SK-N-MC (cell line): ENCODE measurements around the gene ZNF462.

Experiments
- DNase-seq: peaks from one replicate; pipeline ENCODE4 v3.0.0-alpha.2; 2011; ENCODE audit warnings: low read depth, low spot score
- H3K27ac ChIP-seq: fragments of 200-600 bp; sonication (generic); 2 replicates; pipeline ENCODE4 v1.5.1; 2016; ENCODE audit warnings: mixed run types
- H3K36me3 ChIP-seq: fragments of 200-600 bp; sonication (generic); 2 replicates; pipeline ENCODE4 v1.6.1; 2017; ENCODE audit warnings: antibody characterized with exemption, low read length, mixed read lengths; ENCODE audit not compliant: insufficient read depth
- H3K4me3 ChIP-seq: fragments of 200-600 bp; sonication (generic); 2 replicates; pipeline ENCODE4 v1.5.1; 2016
- H3K9ac ChIP-seq: fragments of 200-600 bp; sonication (generic); 2 replicates; pipeline ENCODE4 v1.8.0; 2017; ENCODE audit warnings: mixed run types, mixed read lengths; ENCODE audit not compliant: insufficient read length
- H3K9me3 ChIP-seq: fragments of 200-600 bp; sonication (generic); 2 replicates; pipeline ENCODE4 v1.6.1; 2017; ENCODE audit warnings: low read depth, mild to moderate bottlenecking, antibody characterized with exemption, low read length, moderate library complexity, mixed read lengths
- EZH2 ChIP-seq: fragments of 200-600 bp; sonication (generic); IDR thresholded peaks from one replicate; pipeline ENCODE4 v1.6.1; 2017; ENCODE audit warnings: antibody characterized with exemption
- FOXP2 ChIP-seq: optimal IDR thresholded peaks from 2 replicates; pipeline ENCODE3; 2011; ENCODE audit warnings: mild to moderate bottlenecking, moderate library complexity; ENCODE audit not compliant: insufficient read depth; ENCODE audit errors: extremely low read length, control extremely low read depth
- POLR2AphosphoS5 ChIP-seq: IDR thresholded peaks from 2 replicates; pipeline ENCODE4 v1.6.1; 2012; ENCODE audit warnings: mild to moderate bottlenecking, low read depth, low read length, borderline replicate concordance

Gene ZNF462, protein sequence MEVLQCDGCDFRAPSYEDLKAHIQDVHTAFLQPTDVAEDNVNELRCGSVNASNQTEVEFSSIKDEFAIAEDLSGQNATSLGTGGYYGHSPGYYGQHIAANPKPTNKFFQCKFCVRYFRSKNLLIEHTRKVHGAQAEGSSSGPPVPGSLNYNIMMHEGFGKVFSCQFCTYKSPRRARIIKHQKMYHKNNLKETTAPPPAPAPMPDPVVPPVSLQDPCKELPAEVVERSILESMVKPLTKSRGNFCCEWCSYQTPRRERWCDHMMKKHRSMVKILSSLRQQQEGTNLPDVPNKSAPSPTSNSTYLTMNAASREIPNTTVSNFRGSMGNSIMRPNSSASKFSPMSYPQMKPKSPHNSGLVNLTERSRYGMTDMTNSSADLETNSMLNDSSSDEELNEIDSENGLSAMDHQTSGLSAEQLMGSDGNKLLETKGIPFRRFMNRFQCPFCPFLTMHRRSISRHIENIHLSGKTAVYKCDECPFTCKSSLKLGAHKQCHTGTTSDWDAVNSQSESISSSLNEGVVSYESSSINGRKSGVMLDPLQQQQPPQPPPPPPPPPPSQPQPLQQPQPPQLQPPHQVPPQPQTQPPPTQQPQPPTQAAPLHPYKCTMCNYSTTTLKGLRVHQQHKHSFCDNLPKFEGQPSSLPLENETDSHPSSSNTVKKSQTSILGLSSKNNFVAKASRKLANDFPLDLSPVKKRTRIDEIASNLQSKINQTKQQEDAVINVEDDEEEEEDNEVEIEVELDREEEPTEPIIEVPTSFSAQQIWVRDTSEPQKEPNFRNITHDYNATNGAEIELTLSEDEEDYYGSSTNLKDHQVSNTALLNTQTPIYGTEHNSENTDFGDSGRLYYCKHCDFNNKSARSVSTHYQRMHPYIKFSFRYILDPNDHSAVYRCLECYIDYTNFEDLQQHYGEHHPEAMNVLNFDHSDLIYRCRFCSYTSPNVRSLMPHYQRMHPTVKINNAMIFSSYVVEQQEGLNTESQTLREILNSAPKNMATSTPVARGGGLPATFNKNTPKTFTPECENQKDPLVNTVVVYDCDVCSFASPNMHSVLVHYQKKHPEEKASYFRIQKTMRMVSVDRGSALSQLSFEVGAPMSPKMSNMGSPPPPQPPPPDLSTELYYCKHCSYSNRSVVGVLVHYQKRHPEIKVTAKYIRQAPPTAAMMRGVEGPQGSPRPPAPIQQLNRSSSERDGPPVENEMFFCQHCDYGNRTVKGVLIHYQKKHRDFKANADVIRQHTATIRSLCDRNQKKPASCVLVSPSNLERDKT (N-terminal part only)

GRCh38 chr9:106862821-106863720 lies at the start of gene ZNF462:
TSS of gene ZNF462 (plus strand) at chr9:106863166. CDS start at chr9:106923384, 60,218 bp downstream.
- Histone ChIP-seq H3K27ac (no peak within 1 kb of the TSS), H3K9ac (no peak within 1 kb of the TSS), H3K36me3 (no peaks in the 10 kb centered on the region), H3K9me3 (no peaks in the 10 kb centered on the region), H3K4me3 (no peak within 1 kb of the TSS)
- TF ChIP-seq FOXP2 (no peak), POLR2AphosphoS5 (no peak)
- DNase-seq = no peak

DNA sequence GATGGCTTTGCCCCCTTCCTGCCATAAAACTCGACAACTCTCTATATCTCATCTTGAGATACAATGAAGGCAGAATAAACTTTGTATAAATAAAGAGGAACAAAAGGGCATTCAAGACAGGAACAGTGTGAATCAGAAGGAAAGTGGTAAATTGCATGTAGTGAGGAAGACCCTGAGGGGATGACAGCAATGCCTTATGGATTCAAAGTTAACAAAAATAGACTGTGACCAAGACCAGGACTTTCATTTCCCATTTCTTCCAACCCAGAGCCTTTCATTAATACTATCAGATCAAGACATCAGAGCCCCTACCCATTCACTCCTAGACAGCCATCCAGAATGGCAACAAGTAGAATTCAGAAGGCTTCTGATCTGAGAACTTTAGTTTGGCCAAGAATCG lies 46.4 kb upstream of the ZNF462 start:
- no peak for TF ChIP-seq POLR2AphosphoS5
- no peak for TF ChIP-seq FOXP2
- TF ChIP-seq EZH2 = no peak
- no peak overlapping the region for H3K9ac ChIP-seq

DNA sequence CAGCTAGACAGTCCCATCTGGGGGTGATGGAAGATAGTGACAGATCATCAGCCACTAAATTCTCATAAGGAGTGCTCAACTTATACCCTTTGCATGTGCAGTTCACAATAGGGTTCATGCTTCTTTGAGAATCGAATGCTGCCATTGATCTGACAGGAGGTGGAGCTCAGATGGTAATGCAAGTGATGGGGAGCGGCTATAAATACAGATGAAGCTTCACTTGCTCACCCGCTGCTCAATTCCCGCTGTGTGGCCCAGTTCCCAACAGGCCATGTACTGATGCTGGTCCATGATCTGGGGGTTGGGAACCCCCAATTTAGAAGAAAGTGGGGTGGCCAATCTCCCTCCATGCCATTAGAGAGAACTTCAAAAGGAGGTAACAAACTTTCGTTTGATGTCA lies 44.9 kb upstream of the ZNF462 start:
- Histone ChIP-seq H3K9me3 (no peaks in the 10 kb centered on the region), H3K4me3 (no peak overlapping the region), H3K9ac (no peak overlapping the region), H3K36me3 (no peaks in the 10 kb centered on the region), H3K27ac (no peak overlapping the region)
- no peak for TF ChIP-seq FOXP2
- TF ChIP-seq EZH2 = no peak
- no peak for TF ChIP-seq POLR2AphosphoS5
- DNase-seq = no peak

More for the DNA sequence above, 46.4 kb upstream of the ZNF462 start:
- H3K4me3 ChIP-seq = no peak overlapping the region
- no peak overlapping the region for H3K27ac ChIP-seq
- DNase-seq = no peak
- no peaks in the 10 kb centered on the region for H3K9me3 ChIP-seq
- H3K36me3 ChIP-seq = no peaks in the 10 kb centered on the region

GRCh38 chr9:106820866-106821265 lies 42.1 kb upstream of the ZNF462 start:
- no peaks in the 10 kb centered on the region for H3K9me3 ChIP-seq
- H3K4me3 ChIP-seq = no peak overlapping the region
- no peak for DNase-seq
- H3K27ac ChIP-seq = no peak overlapping the region
- H3K9ac ChIP-seq = no peak overlapping the region
- no peaks in the 10 kb centered on the region for H3K36me3 ChIP-seq
- no peak for TF ChIP-seq FOXP2
- TF ChIP-seq POLR2AphosphoS5 = no peak
- TF ChIP-seq EZH2 = no peak

DNA sequence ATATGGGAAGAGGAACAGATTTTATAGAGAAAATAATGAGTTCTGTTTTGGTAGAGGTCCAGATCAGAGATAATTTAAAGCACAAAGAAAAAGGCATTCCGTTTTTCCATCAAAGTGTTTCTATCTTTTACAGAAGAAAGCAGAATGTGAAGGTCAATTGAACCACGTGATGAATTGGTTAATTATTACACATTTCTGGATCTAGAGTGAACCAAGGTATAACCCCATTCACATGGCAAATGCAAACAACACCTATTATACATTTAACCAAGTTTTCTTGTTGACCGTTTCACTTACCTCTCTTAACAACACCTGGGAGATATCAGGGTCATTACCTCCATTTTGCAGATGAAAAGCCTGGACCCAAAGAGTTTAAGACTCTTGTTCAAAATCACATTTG lies 34.9 kb upstream of the ZNF462 start:
- DNase-seq = no peak
- Histone ChIP-seq H3K36me3 (no peaks in the 10 kb centered on the region), H3K9ac (no peak overlapping the region), H3K4me3 (no peak overlapping the region), H3K9me3 (no peaks in the 10 kb centered on the region), H3K27ac (no peak overlapping the region)
- no peak for TF ChIP-seq POLR2AphosphoS5
- no peak for TF ChIP-seq EZH2
- TF ChIP-seq FOXP2 = no peak

DNA sequence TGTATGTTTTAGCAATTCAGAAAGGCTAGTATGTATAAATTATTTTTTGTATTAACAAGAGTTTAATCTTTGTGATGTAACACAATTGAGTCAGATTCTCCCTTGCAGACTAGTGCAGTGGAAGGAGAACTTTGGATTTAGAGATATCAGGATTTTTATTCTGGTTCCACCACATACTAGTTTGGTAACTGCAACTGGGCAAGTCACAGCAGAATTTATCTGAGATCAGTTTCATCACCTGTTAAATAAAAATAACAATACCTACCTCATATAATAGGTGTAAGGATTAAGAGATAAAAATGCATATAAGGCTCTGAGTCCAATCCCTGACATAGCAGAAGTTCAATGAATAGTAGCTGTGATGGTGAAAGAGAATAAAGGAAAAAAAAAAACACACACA lies 34.0 kb upstream of the ZNF462 start:
- no peak for DNase-seq
- Histone ChIP-seq H3K36me3 (no peaks in the 10 kb centered on the region), H3K4me3 (no peak overlapping the region), H3K9ac (no peak overlapping the region), H3K9me3 (no peaks in the 10 kb centered on the region), H3K27ac (no peak overlapping the region)
- TF ChIP-seq FOXP2 (no peak), POLR2AphosphoS5 (no peak), EZH2 (no peak)

DNA sequence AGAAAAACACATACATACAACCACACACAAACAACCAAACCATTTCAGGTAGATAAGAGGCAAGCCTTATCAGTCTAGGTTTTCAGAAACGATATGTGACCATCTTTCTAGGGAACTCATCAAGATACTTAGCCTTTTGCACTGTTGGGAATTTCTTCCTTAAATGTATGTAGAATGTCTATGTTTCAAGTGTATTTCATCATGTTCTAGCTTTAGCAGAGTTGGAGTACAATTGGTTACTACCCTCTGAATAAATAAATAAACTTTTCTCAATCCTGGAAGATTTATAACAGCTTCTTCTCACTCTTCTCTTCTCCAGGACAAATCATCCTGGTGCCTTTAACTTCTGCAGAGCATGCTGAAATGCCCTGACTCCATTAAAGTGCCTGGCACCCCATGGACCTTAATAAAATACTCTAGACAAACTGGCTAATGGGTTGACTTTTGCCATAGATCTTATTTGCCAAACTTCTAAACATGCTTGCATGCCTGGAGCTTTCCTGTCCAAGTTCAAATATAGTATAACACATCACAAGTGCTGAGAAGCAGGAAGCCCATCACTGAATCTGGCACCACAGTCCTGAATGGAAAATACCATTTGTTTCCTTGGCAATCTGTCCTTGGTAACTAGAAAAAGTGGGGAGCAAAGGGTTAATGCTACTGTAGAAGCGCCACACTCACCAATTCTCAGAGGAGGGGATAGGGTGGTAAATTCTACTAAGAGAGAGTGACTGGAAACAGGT lies 33.1 kb upstream of the ZNF462 start:
- DNase-seq = no peak

More for the DNA sequence above, 33.1 kb upstream of the ZNF462 start:
- H3K27ac ChIP-seq = no peak overlapping the region
- no peak overlapping the region for H3K9ac ChIP-seq
- no peak overlapping the region for H3K4me3 ChIP-seq
- TF ChIP-seq EZH2 (no peak), POLR2AphosphoS5 (no peak), FOXP2 (no peak)
- no peaks in the 10 kb centered on the region for H3K36me3 ChIP-seq
- H3K9me3 ChIP-seq = no peaks in the 10 kb centered on the region
